Inflammatory macrophage treated with lipopolysaccharide for 4 hours (primary cell): Measurements from ENCODE around the gene SMIM22.
"Not testable (repeated sequence)": the region's sequence is repeated elsewhere in the genome, so short reads cannot be mapped to it uniquely, and the experiment has no call there.

Experiments
- DNase-seq: peaks from one replicate; pipeline ENCODE4 v3.0.0-alpha.2; 2020

Gene SMIM22

DNA sequence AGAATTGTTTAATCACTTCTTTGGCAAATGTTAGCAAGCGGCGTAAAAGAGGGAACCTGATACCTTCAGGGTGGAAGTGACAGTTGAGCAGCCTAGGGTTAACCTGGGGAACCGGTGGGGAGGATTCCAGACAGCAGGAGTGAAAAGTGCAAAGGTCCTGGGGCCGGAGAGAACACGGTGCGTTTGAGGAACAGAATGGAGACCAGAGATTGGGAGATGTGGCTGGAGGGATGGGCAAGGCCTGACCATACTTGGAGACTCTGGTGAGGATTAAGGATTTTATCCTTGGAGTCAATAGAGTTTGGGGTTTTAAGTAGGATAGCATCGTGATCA lies 25.9 kb upstream of the SMIM22 start:
- DNase-seq = no peak

DNA sequence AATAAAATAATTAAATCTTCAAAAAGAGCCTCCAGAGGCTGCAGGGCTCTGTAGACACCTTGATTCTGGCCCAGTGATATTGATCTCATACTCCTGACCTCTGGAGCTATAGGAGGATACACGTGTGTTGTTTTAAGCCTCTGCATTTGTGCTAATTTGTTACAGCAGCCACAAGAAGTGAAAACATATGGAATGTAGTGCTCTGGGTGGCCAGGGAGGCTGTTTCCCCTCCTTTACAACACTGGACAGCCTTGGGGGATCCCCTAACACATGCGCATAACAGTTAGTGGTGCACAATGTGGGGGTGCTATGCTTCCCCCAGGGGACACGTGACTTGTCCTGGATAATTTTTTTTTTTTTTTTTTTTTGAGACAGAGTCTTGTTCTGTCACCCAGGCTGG lies 23.5 kb upstream of the SMIM22 start:
- DNase-seq = no peak

- no peak for DNase-seq
Observed at GRCh38 chr16:4772351-4772750, 22.8 kb upstream of the SMIM22 start.

DNA sequence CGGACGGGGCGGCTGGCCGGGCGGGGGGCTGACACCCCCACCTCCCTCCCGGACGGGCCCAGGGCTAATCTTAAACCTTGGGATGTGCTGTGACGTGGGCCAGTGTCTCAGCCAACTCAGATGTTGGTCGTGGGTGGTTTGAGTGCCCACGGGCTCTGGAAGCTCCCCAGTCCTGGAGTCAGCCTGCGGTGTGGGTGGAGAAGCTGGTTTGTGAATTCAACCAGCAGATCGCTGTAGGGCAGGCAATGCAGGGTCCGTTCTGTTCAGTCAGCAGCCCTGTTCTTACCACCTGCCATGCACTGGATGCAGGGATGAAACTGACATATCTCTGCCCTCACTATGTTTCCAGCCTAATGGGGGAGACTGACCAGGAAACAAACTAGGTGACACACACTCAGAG lies 20.2 kb upstream of the SMIM22 start:
- DNase-seq = no peak

- DNase-seq = no peak
Observed at GRCh38 chr16:4776141-4776705, 18.9 kb upstream of the SMIM22 start.

DNA sequence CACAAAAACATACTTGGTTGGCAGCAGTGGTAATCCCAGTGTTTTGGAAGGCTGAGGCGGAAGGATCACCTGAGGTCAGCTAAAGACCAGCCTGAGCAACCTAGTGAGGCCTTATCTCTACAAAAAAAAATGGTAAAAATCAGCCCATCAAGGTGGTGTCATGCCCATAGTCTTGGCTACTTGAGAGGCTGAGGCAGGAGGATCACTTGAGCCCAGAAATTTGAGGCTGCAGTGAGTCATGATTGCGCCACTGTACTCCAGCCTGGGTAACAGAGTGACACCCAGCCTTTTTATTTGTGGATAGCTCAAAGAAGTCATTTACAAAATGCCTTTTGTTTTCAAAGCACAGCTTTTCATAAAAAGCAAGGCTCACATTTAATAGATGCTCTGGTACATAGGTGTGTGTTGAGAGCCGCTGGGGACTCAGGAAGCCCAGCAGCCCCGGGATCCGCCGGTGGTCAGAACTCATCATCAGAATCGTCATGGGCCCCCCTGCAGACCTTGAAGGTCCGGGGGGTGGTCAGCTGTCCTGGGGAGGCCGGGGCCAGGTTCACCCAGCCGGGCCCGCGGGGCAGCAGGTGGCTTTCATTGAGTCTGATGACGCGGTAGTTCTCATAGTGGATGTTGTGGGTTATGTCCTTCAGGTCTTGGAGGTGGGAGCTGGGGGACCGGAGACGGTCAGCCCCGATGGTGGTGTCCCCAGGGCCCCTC lies 17.7 kb upstream of the SMIM22 start:
- no peak for DNase-seq

- DNase-seq = no peak
Observed at GRCh38 chr16:4778050-4778392, 17.1 kb upstream of the SMIM22 start.

DNA sequence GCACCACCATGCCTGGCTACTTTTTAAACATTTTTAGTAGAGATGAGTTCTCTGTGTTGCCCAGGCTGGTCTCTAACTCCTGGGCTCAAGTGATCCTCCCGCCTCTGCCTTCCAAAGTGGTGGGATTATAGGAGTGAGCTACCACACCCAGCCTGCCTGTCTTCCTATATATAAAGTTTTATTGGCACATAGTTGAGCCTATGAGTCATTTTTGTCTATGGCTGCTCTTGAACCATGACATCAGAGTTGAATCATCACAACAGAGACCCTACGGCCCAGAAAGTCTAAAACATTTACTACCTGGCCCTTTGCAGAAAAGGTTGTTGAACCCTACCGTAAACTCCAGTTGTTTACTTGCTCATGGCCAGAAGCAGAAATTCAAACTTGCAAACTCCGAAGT lies 14.9 kb upstream of the SMIM22 start:
- DNase-seq = no peak

DNA sequence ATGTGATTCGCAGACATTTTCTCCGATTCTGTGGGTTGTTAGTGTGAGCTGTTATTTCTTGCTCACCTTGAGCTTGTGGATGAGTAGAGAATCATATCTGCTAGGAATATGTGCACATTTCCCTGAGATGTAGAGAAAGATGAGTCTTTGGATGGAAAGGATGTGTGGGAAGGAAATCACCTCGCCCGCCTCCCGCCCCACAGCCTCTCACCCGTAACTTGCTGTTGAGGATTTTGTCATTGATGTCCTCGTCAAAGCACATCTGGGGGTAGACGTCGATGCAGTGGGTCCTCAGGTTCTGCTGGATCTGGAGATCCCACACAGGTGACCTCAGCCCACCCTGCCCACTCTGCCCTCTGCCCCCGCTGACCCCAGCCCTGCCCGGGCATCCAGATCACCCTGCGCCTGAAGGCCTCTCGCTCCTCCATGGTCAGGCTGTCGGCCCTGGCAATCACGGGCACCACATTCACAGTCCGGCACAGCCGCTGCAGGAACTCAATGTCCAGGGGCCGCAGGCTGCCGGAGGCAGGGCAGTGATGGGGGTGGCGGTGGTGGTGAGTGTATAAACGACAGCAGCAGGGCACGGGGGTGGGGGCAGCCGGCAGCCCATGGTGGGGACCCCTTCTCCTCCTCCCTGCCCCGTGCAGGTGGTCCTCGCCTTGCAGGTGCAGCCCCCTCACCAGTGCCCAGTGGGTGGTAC lies 11.8 kb upstream of the SMIM22 start:
- DNase-seq = no peak

GRCh38 chr16:4783951-4784336 lies 11.2 kb upstream of the SMIM22 start:
- no peak for DNase-seq

- not testable (repeated sequence) for DNase-seq
Observed at GRCh38 chr16:4784444-4784987, 10.7 kb upstream of the SMIM22 start.

- no peak for DNase-seq
Observed at GRCh38 chr16:4785758-4786433, 9.3 kb upstream of the SMIM22 start.

DNA sequence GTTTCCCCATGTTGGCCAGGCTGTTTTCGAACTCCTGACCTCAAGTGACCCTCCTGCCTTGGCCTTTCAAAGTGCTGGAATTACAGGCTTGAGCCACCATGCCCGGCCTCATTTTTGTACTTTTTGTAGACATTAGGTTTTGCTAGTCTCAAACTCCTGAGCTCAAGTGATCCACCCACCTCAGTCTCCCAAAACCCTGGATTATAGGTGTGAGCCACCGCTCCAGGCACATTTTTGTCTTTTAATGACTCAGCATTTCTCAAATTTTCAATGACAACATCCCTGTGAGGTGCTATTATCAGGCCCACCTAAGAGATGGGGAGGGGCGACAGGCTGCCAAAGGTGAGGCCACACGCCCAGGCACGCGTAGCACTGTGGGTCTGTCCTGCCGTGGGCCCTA lies 8.1 kb upstream of the SMIM22 start:
- DNase-seq = no peak

DNA sequence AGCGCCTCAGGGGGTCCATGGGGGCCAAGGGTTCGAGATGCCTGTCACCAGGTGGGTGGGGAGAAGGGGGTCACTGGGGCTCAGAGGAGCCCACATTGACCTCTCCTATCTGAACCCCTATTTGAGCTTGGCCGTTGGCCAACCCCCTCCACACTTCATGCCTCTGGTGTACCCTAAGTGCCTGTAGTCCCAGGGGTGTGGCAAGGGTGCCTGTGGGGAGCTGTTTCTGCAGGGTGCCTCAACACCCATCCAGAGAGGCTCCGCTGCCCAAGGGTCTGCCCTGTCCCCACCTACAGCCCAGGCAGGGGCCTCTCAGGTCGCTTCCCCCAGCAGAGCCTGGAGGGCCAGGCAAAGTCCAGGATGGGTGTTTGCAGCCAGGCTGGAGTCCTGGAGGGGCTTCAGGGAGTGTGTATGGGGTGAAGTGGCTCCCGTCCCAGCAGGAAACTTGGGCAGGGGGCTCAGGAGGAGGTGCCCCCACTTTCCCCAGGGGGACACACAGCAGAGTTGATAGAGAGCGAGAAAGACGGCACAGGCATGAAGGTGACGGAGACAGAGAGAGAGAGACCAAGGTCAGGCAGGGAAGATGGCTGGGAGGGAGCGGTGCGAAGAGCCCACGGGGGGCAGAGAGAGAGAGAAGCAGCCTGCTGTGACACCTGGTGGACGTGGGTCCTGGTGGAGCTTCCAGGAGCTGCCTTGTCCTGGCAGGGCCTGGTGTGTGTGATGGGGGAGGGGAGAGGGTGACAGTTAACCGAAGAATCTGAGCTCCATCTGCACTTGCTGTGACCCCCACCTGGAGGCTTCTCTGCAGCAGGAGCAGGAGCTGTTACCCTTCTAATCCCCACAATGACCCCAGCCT lies 7.3 kb upstream of the SMIM22 start, which contains the start of gene SEPTIN12:
Gene SEPTIN12, minus strand, starts transcription at position 719 of the 856 bp plus-strand sequence. Its CDS starts 700 bp downstream, at position 19.
- no peak for DNase-seq

- no peak for DNase-seq
Observed at GRCh38 chr16:4788489-4788889, 6.7 kb upstream of the SMIM22 start.

DNA sequence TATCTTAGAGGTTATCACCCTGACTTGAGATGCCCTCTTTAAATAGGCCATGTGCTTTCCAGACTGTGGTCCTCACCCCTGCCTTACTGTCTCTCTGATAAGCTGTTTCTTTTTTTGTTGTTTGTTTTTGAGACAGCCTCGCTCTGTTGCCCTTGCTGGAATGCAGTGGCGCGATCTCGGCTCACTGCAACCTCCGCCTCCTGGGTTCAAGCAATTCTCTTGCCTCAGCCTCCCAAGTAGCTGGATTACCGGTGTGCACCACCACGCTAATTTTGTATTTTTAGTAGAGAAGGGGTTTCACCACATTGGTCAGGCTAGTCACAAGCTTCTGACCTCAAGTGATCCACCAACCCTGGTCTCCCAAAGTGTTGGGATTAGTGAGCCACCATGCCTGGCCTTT lies 6.3 kb upstream of the SMIM22 start:
- DNase-seq = no peak

GRCh38 chr16:4790261-4790660 lies 4.9 kb upstream of the SMIM22 start:
- DNase-seq = no peak

DNA sequence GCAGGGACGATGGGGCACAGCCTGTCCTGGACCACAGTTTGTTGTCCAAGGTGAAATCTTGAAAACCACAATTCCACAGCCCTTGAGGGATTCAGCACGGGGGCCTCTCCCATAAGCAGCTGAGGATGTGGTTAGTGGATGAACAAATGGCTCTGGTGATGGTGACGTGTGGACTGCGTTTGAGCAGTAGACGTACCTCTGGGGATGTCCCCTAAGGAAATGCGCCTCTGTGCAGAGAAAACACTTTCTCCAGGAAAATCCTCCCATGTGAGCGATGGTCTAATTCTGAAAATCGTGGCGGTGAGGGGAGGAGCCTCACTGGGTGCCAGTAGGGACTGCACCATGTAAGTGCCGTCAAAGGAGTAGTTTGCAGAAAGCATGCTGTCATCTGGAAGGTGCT lies 4.3 kb upstream of the SMIM22 start:
- DNase-seq = no peak

DNA sequence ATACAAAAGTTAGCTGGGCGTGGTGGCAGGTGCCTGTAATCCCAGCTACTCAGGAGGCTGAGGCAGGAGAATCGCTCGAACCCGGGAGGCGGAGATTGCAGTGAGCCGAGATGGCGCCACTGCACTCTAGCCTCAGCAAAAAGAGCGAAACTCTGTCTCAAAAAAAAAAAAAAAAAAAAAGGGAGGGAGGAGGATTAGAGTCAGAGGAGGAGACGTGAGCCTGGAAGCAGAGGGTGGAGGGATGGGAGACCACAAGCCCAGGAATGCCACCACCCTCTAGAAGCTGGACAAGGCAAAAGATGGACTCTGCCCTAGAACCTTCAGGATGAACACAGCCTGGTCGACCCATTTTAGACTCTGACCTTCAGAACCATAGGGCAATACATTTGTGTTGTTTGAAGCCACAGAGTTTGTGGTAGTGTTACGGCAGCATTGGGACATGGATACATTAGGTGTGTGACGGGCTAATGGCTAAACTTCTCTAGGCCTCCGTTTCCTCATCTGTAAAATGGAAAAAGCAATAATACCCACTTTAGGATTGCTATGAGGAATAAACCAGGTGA lies 2.1 kb upstream of the SMIM22 start:
- DNase-seq = no peak

DNA sequence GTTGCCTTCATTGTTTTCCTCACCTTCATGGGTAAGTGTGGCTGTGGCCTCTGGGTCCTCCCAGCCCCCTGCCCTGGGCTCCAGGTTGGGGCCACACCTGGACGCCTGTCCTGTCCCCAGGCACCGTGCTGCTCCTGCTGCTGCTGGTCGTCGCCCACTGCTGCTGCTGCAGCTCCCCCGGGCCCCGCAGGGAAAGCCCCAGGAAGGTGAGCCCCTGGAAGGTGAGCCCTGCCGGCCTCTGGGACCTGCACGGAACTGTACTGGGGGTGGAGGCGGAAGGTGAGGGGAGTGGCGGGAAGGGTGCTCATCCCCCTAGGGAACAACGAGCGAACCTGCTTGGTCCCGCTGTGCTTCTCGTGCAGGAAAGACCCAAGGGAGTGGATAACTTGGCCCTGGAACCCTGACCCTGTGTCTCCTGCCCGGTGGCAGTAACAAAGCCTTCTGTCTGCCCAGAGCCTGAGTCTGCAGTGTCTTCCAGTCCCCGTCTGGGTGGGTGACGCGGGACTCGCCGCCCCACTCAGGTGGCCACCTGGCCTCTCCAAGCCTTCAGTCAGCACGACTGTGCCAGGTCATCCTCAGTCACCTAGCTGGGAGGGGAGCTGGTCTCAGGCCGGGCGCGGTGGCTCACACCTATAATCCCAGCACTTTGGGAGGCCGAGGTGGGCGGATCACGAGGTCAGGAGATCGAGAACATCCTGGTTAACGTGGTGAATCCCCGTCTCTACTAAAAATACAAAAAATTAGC lies 831 bp downstream of the SMIM22 start:
- DNase-seq = no peak

DNA sequence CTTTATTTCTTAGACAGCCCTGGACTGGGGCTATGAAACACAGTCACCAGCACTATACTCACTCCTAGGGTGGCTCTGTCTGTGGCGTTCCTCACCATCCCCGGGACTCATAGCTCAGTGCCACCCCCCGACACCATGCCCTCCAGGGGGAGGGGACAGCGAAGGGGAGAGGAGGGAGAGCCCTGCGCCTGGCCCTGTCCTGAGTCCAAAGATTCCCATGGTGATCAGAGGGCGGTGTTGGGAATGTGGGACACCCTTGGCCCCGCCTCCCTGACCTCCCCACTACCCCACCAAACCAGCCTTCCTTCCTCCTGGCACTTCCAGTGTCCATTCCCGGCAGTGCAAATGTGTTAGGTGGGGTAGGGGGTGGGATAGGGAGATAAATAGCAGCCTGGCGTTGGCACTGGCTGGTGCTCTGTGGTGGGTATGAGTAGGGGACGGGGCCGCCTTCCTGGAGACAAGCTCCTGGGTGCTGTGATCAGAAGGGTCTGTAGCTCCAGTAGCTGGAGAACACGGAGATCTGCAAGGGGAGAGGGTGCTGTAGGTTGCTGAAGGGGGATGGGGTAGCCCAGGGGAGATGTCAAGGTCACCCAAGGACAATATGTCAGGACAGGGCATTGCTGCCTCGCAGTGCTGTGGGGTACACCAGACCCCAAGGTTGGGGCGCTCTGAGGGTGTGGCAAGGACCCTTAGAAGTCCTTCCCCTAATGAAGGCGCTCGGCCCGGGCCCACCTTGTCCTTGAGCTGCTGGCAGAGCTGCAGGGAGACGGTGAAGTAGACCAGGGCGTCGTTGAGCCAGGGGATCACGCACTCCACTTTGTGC lies 2.0 kb downstream of the SMIM22 start:
- no peak for DNase-seq
